Globus pallidus (tissue), 1 donor: ENCODE measurements around the gene CLMN.

Experiments used
- DNase-seq: peaks from one replicate; pipeline ENCODE4 v3.0.0-alpha.2; 2015; ENCODE audit warnings: low spot score

CLMN gene

DNA sequence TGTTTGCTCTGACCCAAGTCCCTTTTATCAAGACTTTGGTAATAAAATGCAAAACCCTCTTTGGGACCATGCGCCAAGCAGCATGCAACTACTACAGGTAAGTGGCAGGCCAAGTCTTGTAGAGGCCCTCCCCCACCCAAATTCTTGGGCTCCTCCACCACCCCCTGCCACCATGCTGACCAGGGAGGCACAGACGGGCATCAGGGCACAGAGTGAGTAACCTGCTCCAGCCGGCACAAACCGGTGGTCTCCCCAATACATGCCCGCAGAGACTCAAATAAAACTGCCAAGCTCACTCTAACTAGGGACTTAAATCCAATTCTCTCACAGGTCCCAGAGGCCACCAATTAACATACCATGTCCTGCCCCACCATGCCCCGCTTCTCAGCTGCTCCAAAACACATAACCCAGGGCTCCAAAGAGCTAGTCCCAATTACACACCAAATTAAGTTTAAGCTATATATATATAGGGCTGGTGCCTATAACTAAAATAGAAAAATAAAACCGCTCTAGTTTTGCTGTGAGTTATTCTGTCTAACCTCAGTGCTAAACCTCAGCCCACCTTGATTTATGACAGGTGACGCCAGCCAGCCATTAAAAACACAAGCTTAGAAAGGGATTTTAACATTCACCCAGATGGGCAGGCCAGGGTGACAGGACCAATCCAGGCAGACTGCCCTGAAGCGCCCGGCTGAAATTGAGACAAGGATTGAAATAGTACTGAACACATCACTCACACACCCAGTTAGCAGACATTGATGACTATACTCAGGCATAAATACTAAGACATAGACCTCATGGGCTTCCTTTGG, 81.0 kb downstream of the CLMN start:
- no peak for DNase-seq

DNA sequence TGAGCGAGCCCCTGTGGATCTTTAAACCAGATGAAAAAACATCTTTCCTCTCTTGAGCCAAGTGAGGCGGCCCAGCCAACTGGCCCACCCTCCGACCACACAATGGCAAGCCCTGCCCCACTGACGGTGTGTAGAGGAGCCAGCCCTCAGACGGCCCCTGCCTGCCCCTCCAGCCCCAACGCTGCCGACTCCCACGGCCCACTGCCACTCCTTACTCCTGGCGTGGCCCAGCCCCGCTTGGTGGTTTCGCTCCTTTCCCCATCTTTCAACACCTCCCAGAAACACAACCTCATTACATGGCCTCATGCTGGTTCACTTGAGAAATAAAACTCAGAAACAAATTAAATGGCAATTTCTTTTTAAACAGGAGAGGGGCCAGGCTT, 81.8 kb downstream of the CLMN start:
- no peak for DNase-seq

DNA sequence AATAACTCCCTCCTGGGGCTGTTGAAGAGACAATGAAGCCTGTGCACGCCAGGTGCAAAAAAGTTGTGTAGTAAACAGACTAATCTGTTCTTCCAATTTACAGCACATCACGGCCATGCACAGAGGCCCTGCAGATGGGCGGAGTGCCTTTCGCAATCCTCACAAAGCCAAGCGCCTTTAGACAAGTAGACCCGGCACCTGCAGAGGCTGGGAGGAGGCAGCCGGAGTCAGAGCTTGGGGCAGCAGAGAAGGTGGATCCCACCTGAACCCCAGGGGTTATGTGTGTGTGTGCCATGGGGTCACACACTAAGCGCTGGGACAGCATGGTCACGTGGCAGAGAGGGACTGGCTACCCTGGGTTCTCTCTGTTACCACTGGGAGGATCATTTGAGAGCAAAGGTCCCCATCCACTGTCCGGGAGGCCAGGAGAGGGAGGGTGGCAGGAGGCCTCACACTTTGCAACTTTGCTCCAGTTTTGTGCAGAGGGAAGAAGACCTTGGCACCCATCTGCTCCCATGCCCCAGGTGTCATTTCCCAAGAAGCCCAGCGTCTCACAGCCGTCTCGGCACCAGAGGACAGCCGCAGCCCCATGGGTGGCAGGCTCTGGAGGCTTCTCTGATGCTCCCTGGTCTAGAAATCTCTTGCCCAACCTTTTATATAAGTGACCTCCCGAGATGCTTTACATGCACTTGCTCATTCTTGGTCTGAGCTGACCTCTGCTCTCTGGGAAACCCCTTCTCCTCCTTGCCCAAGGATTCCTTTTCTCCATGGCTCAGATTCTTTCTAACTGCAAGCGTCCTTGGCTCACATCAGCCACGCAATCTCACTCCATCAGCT, 82.4 kb downstream of the CLMN start:
- DNase-seq = no peak

DNA sequence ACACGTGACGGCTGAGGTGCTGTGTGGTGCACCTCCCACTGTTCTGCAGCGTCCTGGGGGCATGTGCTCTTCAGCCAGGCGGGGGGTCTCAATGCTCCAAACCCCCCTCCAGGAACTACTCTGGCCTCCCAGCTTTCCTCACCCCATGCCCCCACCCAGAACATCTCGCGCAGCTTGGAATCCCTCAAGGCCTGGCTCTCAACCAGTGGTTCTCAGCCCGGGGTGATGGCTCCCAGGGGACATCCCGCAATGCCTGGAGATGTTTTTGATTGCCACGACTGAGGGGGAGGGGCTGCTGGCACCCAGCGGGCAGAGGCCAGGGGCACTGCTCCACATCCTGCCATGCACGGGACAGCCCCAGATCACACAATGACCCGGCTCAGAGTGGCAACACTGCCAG, 83.5 kb downstream of the CLMN start:
- no peak for DNase-seq

DNA sequence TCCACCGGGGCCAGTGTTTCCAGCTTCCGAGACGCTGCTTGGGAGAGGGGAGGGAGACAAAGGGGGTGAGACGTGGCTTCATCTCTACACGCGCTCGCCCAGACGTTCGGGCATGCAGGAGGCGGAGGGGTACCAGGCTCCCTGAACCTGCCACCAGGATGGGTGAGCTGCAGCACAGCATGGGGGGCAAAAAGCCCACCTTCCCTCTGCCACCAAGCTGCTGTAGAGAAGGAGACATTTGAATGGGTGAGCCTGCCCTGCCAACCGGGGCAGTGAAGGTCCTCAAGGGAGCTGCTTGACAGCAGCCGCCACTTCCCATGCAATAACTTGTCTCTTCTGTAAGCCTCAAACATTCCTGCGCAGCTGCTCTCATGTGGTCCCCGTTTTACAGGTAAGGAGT, 83.9 kb downstream of the CLMN start:
- DNase-seq = no peak

DNA sequence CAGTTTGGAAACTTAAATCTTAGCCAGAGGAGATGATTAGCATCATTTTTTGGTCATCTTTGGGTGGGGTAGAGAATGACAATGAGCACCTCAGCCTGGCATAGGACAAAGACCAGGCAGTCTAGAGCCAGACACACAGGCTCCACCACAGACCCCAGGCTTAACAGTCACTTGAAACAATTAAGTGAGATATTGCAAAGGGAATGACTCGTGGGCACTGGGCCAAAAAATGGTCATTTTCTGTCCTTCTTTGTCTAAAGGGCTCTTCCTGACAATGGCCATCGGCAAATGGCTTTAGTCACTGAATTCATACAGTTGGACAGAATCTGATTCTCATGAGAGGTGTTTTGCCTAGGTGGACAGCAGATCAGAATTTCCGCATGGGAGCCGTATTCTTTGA, 84.4 kb downstream of the CLMN start:
- DNase-seq = no peak

DNA sequence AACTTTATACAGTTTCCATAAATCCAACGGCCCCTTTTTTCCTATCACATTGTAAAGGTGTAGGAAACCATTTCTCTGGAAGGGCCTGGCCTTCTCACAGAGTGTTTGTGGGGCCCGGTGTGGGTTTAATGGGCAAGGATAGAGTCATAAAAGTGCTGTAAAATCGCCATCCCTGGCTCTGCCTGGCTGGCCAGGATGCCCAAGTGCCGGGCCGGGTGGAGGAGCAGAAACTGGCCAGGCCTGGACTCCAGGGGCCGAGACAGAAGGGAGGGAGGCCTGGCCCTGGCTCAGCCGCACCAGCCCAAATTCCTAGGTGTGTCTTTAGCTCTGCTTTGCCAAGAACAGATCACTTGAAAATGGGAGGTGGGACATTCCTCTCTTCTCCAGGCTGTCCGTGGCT, 85.3 kb downstream of the CLMN start:
- no peak for DNase-seq

DNA sequence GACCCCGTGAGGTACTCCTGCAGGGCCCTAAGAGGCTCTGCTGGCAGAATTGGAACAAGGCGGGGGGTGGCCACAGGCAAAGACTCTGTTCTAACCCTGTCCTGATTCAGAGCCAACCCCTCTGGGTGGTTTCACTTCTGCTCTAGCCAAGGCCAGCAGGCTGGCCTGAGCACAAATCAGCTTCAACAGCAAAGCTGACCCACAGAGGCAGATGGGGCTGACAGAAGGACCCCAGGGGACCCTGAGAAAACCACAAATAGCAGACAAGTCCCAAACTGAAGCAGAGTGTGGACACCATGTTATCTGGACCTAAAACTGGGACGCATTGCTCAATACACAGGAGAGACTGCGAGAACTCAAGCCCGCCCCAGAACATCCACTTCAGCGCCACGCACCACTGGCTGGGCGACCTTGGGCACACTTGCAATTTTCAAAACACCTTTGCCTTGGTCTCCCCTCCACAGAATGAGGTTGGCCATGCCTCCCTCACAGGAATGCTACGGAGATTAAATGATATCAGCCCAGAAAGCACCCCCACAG, 85.9 kb downstream of the CLMN start:
- no peak for DNase-seq

DNA sequence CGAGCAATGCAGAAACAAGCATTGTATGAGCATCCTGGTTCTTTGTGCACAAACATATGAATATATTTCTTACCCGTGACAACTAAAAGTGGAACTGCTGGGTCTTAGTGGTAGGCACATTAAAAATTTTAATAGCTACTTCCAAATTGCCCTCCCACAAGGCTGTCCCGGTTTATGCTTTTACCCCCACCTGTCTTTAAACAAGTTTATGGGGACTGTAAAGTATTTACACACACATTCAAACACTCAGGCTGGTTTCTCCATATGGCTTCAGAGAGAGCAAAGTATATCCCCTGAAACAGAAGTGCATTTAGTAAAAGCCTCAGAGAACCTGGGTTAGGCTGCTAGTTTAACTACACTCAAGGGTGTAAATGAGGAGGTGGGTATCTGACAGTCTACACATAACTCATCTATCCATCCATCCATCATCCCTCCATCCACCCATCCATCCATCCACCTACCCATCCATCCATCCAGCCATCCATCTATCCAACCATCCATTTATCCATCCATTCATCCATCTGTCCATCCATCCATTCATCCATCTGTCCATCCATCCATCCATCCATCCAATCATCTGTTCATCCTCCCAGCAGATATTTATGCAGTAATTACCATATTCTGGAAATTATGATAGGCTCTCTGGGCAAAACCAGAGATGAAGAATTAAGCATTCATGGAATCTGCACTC, 86.7 kb downstream of the CLMN start:
- no peak for DNase-seq

DNA sequence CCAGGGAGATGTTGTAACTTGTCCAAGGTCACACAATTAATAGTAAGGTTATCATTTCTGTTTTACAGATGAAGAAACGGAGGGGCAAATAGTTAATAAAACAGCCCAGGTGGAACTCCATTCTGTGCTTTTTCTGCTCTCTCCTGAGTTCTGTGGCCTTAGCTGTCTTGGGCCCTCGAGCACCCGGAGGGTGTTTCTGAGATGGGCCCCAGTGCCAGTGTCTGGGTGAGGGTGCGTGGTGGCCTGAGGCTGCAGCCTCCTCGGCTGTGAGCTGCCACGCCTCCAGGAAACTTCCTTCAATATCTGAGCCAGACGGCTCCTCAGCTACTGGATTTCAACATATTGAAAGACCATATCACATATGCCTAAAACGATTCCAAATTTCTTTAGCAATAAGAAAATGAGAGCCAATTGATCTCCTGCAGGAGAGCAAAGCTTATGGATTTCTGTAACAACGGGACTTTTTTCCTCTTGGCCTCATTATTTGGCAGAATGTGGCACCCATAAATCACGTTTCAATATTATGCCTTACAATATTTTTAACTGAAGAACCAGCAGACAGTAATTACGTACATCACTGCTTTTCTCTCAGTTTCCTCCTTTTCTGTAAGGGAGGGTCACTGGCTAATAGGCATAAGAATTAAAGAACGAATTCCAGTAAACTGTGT, 87.6 kb downstream of the CLMN start:
- no peak for DNase-seq

DNA sequence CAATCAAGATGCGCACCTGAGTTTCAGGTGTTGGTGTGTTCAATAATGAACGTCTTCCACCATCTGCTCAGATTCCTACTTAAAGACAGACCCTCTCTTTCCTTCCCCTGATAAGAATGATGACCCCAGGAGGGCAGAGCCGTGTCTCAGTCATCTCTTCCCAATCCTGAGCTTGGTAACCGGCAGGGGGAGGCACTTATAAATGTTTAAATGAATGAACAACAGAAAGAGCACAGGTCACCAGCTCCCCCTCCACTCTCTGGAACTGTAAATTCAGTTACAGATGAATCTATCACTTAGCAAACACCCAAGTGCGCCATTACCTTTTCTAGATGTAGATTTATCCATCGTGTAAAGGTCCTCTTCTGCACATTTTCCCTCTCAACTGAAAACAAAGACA, 90.0 kb downstream of the CLMN start:
- DNase-seq = no peak

DNA sequence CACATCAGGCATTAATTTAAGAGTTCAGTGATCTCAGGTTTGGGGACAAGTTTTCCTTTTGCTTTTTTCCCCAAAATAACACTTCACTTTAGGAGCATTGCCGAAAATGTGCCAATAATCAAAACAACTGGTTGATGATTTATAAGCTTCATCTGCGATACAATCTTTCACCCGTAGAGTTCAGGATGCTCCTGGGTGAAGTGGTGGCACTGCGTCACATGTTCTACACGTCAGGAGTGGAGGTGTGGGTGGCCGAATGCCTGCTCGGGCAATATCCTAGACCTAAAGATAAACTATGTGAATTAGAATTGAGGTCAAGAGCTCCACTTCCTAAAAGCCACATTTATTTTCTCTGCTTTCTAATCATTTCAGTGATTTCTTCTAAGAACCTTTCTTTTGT, 91.5 kb downstream of the CLMN start:
- DNase-seq = no peak

DNA sequence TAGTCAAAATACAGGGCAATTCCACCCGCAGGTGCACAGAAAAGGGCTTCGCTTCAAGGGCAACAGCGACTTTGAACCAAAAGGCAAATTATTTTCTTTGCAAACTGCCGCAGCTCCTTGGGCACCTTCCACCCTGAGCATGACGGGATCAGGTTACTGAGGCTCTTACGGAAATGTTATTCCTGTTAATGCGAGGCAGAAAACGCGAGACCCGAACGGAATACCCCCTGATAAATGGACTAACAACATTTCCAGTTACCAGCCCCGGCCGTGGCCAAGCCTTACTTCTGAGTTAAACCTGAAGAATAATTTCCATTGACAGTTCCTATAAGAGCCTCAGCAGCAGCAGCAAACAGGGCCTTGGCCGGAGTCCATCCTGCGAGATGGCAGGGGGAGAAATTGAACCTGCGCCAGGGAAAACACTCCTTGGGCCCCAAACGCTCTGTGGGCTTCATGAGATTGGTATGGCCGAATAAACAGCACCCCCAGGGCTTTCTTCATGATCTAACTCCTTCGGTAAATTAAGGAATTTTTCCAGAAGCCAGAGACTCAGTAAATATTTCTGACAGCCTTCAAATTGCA, 92.3 kb downstream of the CLMN start:
- no peak for DNase-seq

DNA sequence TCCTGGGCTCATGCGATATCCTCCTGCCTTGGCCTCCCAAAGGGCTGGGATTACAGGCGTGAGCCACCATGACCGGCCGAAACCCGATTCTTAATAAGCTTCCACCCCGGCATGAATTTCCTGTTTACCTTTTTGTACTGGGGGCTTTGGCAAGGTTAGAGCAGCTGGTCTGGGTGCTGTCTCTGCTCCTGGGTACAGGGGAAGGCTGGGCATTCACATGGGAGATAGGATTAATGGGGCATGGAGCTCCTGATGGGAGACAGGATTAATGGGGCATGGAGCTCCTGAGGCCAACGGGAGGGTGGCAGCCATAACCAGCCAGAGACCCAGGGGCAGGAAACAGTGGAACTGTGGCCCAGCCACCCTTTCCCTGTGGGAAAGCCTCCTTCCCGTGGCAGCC, 92.9 kb downstream of the CLMN start:
- no peak for DNase-seq

DNA sequence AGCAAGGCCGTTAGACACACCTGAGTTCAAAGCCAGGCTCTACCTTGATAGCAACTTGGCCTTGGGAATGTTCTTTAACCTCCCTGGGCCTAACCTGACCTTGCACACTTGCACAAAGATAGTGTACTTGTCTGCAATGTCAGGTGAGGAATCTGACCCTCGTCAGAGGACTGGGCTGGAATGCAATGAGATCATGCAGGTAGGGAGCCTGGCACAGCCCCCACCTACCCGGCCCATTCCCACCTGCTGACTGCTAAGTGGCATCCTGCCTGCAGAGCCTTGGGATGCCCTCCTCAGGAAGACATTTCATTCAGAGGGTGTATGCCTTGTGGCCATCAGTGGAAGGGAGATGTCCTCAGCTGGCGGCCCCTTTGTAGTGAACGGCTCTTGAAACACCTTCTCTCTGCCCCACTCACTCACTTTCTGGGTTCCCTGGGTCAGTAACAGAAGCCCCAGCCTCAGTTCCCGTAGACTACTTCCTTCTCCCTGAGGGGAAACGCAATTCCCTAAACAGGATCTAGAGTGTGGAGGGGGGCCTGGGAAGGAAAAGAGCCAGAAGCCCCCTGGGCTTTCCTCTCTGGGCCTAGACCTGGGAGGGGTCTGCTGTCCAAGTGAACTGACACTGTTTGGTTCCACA, 94.3 kb downstream of the CLMN start:
- DNase-seq = no peak

DNA sequence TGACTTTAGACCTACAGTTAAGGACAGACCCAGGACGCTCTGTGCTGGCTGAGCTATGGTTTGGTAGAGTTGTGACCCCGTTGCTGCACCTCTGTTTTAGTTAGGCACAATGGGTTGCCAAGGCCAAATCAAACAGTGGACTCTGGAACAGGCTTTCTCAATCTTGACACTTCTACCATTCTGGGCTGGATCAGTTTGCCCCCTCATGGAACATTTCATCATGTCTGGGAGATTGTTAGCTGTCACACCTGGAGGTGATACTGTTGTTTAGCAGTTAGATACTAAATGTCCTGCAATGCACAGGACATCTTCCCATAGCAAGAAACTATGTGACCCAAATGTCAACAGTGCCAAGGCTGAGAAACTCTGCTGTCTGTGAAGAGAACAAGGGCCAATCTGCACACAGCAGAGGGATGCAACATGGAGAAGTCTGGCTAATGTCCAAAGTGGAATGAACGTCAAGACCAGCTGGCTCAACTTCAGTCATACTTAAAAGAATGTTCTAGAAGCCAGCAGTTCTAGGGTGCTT, 96.8 kb downstream of the CLMN start:
- DNase-seq = peak; percentile 59

DNA sequence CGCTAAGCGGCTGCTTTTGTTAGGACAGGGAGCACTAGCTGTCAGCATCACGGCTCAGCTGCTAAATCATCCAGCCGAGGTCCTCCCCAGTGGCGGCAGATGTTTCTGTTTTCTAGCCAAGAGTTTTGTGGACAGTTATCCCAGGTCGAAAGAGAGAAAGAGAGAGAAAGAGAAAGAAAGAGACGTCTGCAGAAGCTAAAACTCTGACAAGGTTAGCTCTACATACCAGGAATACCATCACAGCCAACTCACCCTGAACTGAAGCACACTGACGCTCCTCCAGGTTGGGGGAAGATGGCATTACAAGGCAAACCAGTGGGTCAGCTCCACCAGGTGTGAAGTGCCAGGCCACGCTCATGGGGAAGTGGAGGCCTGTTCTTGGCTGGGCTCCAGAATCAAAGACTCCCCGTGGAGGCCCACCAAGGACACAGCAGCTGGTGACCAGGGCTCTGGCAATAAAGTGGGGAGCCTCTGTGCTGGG, 97.5 kb downstream of the CLMN start:
- DNase-seq = no peak

DNA sequence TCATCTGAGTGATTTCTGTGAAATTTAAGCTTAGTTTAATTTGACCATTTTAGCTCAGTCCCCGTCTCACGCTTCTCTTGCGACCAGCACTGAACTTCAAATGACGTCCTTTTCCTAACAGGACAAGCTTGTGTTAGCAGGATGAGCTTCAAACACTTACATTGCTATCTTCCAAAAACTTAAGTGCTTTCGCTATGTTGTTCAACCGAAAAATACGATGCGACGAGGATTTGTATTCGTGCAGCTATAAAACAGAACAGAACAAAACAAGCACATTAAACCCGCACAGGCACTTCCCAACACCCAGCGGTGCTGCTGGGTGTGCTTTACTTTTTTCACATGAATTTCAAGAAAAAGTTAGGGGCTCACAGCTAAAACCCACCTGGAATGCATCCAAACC, 98.2 kb downstream of the CLMN start:
- DNase-seq = no peak

DNA sequence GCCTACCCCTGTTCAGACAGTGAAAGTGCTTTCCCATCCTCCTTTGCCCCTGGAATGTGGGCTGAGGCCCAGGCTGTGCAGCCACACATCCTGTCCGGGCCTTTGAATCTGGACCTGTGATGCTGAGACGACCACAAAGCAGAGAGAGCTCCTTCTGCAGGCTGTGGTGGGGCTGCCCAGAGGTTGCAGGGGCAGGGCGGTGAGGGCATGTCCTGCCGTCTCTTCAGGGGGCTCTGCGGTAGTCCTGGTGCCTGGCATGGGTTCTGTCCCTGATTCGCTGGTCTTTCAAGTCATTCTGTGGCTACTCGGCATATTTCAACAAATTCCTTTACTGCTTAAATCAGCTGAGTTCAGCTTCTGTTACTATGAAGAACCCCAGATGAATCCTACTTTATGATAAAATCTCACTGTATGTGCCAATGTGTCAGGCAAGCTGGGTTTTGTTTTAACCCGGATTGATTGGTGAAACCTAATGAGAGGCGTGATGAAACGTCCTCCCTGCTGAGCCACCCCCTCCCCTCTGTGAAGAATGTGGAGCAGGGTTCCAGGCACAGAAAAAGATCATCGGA, 99.0 kb downstream of the CLMN start:
- no peak for DNase-seq

DNA sequence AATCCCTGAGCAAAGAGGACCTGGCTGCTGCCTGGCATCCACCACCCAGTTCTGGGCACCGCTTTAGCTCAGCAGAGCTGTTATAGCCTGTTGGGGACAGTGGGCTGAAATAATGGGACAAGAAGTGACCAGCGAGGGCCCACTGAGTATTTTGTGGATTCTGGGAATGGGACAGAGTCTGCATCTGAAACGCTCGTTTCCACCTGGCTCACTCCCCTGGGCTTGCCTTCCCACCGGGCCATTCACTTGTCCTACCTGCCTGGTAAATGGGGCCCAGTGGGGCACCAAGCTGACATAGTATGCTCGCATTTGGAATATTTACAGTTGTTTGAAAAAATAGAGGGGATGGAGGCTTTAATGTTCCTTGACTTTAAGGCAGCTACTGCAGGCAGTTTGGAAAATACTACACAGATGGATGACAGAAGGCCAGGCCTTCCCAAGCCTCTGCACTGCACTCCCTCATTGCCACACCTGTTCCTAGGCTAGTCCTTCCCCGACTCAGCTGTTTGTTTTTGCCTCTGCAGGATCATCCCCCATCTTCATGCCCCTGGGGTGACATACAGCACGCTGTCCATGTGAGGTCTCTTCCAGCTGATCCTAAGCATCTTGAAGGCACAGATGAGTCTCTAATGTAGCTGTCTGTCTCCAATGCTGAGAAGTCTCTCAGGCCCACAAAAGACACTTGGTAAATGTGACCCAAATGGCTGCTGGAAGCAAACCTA, 101.1 kb downstream of the CLMN start:
- no peak for DNase-seq
